Uterus (tissue), 2 donors: ENCODE results near the gene LPCAT3.
A peak's percentile ranks its signal among the peaks of the same experiment; 100 is the strongest.

Experiments used
- POLR2A ChIP-seq, 2 donors: fragments of 450-650 bp; IDR thresholded peaks; one replicate each; pipeline ENCODE4 v1.6.1; 2016; ENCODE audit warnings: antibody characterized with exemption in 2 of 2, mild to moderate bottlenecking in 1 of 2, moderate library complexity in 1 of 2
- TF ChIP-seq, protein P1 (sequence below), 4 experiments: fragments of 200-600 bp in 2 of 4; fragments of 450-650 bp in 2 of 4; sonication (generic) in 2 of 4; IDR thresholded peaks; one replicate each; pipeline ENCODE4 v1.5.1; 2016 to 2019; ENCODE audit warnings: antibody characterized with exemption in 4 of 4, mild to moderate bottlenecking in 2 of 4, moderate library complexity in 1 of 4

DNA sequence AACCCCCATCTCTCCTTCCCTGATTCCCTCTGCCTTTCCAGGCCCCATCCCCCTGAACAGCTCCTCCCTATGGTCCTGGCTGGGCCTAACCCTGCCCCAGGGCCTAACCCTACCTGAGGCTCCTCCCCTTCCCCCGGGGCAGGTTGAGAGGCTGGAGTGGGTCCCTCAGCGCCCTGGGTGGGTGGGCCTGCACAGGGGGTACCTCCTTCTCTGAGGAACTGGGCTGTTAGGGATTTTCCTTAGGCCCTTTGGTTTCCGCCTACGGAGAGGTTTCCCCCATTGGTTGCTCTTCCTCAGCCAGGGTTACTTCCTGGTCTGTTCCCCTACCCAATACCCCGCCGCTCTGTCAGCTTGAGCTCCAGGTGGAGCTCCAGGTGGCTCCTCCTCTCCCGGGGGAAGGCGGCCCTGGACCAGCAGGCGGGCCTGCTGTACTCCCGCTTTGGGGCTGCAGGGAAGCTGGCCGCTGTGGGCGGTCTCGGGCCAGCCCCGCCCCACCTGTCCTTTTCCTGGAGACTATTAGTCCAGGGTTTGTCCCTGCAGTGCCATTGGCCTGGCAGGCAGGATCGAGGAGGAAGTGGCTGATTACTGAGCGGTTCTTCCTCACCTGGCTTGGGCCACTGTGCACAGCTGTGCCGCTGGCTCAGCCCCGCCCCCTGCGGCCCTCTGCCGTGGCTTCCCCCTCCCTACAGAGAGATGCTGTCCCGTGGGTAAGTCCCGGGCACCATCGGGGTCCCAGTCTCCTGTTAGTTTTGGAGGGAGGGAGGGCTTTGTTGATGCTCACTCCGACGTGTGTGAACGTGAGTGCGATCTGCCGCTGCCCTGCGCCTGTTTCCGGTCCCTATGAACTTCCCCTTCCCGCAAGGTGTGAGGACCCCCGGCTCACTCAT, 72.0 kb downstream of the LPCAT3 start:
- TF ChIP-seq, protein P1, sequence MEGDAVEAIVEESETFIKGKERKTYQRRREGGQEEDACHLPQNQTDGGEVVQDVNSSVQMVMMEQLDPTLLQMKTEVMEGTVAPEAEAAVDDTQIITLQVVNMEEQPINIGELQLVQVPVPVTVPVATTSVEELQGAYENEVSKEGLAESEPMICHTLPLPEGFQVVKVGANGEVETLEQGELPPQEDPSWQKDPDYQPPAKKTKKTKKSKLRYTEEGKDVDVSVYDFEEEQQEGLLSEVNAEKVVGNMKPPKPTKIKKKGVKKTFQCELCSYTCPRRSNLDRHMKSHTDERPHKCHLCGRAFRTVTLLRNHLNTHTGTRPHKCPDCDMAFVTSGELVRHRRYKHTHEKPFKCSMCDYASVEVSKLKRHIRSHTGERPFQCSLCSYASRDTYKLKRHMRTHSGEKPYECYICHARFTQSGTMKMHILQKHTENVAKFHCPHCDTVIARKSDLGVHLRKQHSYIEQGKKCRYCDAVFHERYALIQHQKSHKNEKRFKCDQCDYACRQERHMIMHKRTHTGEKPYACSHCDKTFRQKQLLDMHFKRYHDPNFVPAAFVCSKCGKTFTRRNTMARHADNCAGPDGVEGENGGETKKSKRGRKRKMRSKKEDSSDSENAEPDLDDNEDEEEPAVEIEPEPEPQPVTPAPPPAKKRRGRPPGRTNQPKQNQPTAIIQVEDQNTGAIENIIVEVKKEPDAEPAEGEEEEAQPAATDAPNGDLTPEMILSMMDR (IDR thresholded peaks at IDR 0.05): no peak
- peak in 1 of 2 donors; percentile 57 for TF ChIP-seq POLR2A (IDR thresholded peaks at IDR 0.05)
